IPS-18a (cell line): ENCODE results near the gene CDCA3.

Experiments
- H3K27ac ChIP-seq: one replicate; pipeline ENCODE4 v1.5.1; 2013; ENCODE audit warnings: low read length
- H3K27me3 ChIP-seq: one replicate; pipeline ENCODE4 v1.6.1; 2013; ENCODE audit warnings: mild to moderate bottlenecking, low read length; ENCODE audit not compliant: control insufficient read depth, insufficient read depth
- H3K36me3 ChIP-seq: one replicate; pipeline ENCODE4 v1.6.1; 2013; ENCODE audit warnings: low read depth, low read length; ENCODE audit not compliant: control insufficient read depth
- H3K4me1 ChIP-seq: one replicate; pipeline ENCODE4 v1.6.1; 2013; ENCODE audit warnings: low read depth, low read length; ENCODE audit not compliant: control insufficient read depth
- H3K4me3 ChIP-seq: one replicate; pipeline ENCODE4 v1.5.1; 2013; ENCODE audit warnings: low read length
- H3K9ac ChIP-seq: one replicate; pipeline ENCODE4 v1.6.1; 2013; ENCODE audit warnings: mild to moderate bottlenecking, low read length, moderate library complexity
- H3K9me3 ChIP-seq: one replicate; pipeline ENCODE4 v1.6.1; 2013; ENCODE audit warnings: low read depth, low read length; ENCODE audit not compliant: control insufficient read depth

CDCA3 gene

DNA sequence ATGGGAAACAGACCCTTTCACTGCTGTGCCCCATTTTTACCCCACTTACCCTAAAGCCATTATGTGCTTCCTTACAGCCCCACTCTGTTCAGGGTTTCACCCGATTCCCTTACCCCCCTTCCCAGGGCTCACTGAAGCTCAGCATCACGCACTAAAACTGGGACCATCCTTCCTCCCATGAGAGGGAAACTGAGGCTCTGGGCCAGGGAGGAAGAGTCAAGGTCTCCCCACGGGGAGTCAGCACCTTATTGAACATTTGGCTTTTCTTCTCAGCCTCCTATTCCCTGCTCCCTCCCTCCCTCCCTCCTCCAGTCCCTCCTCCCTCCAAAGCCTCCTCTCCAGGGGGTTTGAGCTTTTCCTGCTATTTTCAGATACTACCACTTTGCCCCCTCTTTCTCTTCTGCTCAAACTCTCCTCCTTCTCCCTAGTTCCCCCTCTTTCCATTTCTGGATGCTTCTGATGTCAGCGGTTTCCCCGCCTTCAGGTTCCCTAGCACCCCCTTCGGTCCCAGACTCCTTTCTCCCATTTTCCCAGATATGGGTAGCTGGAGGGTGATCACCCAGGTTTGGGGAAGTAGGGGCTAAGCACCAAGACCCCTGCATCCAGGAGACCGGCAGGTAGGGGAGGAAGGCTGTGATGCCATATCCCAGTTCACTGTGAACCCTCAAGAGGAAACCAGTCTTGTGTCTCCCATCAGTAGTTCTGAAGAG is 28.5 kb downstream of the CDCA3 start:
- H3K27ac ChIP-seq = no peak overlapping the region
- no peak overlapping the region for H3K9ac ChIP-seq
- H3K9me3 ChIP-seq = no peaks in the 10 kb centered on the region
- peaks cover 32% of the 10 kb centered on the region for H3K4me1 ChIP-seq
- H3K27me3 ChIP-seq = peaks cover 12% of the 10 kb centered on the region
- no peaks in the 10 kb centered on the region for H3K36me3 ChIP-seq
- H3K4me3 ChIP-seq = peak overlapping the region; percentile 52

DNA sequence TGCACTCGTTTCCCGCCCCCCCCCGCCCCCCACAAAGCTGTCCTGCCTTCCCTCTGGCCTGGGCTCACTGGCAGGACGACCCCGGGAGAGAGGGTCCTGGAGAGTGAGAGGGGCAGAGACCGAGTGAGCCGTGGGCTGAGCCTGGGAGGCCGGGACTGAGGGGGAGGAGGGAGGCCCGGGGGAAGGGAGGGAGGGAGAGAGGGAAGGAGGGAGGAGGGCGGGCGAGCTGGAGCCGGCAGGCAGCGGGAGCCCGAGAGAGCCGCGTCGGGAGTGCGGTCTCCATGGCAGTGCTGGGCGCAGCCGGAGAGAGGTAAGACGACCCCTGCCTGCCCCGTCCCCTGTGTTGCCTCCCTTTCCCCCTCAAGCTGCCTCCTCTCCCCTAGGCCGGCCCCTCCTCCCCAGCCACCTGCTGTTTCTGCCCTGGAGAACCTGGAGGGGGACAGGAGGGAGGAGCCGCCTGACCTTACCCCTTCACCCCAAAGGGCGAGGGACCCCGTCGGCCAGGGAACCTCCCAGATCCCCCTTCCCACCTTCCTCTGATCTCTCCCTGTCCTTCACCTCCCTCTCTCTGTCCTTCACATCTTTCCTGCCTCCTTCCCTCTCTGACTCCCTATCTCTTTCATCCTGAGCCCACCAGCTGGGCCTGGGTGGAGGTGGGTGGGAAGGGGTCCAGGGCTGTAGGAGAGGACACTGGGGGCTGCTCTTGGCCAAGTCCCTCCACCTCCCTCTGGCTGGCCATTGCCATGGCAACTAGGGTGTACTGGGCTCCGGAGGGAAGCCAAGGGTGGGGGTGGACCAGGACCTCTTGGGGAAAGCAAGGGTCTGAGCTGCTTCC is 29.3 kb downstream of the CDCA3 start, which contains the start of gene GPR162:
TSS of gene GPR162 (plus strand) at position 231 of the 835 bp plus-strand sequence. CDS start 2,078 bp downstream, outside the sequence.
- Histone ChIP-seq H3K9ac (peak within 1 kb of the TSS; percentile 35), H3K27ac (no peak within 1 kb of the TSS), H3K4me3 (peak within 1 kb of the TSS; percentile 52), H3K36me3 (no peaks in the 10 kb centered on the region), H3K4me1 (peaks cover 26% of the 10 kb centered on the region), H3K27me3 (peaks cover 12% of the 10 kb centered on the region), H3K9me3 (no peaks in the 10 kb centered on the region)

DNA sequence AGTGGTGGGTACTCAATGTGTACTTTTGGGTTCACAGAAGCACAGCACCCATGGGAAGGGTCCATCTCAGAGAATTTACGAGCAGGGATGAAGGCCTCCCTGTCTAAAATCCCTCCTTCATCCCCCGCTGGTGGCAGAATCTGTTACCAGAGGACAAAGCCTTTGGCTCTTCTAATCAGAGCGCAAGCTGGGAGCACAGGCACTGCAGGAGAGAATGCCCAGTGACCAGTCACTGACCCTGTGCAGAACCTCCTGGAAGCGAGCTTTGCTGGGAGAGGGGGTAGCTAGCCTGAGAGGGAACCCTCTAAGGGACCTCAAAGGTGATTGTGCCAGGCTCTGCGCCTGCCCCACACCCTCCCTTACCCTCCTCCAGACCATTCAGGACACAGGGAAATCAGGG is 30.9 kb downstream of the CDCA3 start:
- no peak overlapping the region for H3K4me3 ChIP-seq
- no peak overlapping the region for H3K9ac ChIP-seq
- no peaks in the 10 kb centered on the region for H3K36me3 ChIP-seq
- peaks cover 26% of the 10 kb centered on the region for H3K4me1 ChIP-seq
- H3K27ac ChIP-seq = no peak overlapping the region
- no peaks in the 10 kb centered on the region for H3K9me3 ChIP-seq
- H3K27me3 ChIP-seq = peaks cover 9% of the 10 kb centered on the region

DNA sequence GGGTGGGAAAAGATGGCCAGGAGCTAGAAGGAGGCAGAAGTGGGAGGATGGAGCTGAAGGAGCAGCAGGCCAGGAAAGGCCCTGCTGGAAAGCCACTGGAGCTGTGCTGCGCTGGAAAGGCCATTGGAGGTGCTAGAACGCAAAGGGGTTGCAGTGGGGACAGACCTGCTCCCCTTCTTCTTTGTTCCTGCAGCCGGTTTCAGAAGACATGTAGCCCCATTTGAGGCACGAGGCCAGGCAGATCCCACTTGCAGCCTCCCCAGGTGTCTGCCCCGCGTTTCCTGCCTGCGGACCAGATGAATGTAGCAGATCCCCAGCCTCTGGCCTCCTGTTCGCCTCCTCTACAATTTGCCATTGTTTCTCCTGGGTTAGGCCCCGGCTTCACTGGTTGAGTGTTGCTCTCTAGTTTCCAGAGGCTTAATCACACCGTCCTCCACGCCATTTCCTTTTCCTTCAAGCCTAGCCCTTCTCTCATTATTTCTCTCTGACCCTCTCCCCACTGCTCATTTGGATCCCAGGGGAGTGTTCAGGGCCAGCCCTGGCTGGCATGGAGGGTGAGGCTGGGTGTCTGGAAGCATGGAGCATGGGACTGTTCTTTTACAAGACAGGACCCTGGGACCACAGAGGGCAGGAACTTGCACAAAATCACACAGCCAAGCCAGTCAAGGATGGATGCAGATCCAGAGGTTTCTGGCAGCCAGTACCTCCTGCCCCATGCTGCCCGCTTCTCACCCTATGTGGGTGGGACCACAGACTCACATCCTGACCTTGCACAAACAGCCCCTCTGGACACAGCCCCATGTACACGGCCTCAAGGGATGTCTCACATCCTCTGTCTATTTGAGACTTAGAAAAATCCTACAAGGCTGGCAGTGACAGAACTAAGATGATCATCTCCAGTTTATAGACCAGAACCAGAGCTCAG is 31.7 kb downstream of the CDCA3 start:
- peaks cover 26% of the 10 kb centered on the region for H3K4me1 ChIP-seq
- no peaks in the 10 kb centered on the region for H3K9me3 ChIP-seq
- peaks cover under 1% of the 10 kb centered on the region for H3K27me3 ChIP-seq
- H3K27ac ChIP-seq = no peak overlapping the region
- H3K36me3 ChIP-seq = no peaks in the 10 kb centered on the region
- no peak overlapping the region for H3K4me3 ChIP-seq
- no peak overlapping the region for H3K9ac ChIP-seq

DNA sequence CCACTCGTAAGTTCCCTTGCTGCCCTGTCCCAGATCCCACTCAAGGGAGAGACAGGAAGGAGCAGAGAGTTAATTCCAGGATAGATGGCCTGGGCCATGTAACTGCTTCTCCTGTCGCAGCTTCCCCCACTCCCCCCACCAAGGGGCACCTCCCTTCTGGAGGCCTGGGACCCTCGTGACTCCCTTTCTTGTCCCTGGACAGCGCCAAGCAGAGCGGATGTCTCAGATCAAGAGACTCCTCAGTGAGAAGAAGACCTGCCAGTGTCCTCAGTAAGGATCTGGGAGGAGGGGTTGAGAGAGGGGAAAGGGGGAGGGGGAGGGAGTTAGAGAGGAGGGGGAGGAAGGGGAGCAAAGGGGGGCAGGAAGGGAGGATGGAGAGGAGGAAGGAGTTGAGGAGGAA is 32.4 kb downstream of the CDCA3 start:
- no peak overlapping the region for H3K27ac ChIP-seq

DNA sequence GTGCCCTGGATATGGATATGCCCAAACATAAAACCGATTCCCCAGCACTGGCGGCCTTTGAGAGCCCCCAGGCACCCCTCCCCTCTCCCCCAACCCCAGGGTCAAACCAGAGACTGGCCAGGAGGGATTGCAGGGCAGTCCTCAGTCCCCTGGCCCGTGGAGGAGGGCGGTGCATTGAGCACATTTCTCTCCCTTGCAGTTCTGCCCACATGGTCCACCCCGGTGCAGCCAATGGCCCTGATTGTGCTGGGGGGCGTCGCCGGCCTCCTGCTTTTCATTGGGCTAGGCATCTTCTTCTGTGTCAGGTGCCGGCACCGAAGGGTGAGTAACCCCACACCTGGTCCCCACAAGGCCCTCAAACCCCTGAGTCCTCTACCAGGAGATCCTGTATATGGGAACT is 32.9 kb downstream of the CDCA3 start:
- H3K27me3 ChIP-seq = no peaks in the 10 kb centered on the region
- H3K36me3 ChIP-seq = no peaks in the 10 kb centered on the region
- peak overlapping the region; percentile 28 for H3K4me3 ChIP-seq
- H3K4me1 ChIP-seq = peaks cover 26% of the 10 kb centered on the region
- H3K27ac ChIP-seq = no peak overlapping the region
- H3K9ac ChIP-seq = no peak overlapping the region
- no peaks in the 10 kb centered on the region for H3K9me3 ChIP-seq

More for the DNA sequence above, 32.4 kb downstream of the CDCA3 start:
- Histone ChIP-seq H3K27me3 (no peaks in the 10 kb centered on the region), H3K4me3 (peak overlapping the region; percentile 28), H3K9ac (no peak overlapping the region), H3K36me3 (no peaks in the 10 kb centered on the region), H3K4me1 (peaks cover 26% of the 10 kb centered on the region), H3K9me3 (no peaks in the 10 kb centered on the region)

DNA sequence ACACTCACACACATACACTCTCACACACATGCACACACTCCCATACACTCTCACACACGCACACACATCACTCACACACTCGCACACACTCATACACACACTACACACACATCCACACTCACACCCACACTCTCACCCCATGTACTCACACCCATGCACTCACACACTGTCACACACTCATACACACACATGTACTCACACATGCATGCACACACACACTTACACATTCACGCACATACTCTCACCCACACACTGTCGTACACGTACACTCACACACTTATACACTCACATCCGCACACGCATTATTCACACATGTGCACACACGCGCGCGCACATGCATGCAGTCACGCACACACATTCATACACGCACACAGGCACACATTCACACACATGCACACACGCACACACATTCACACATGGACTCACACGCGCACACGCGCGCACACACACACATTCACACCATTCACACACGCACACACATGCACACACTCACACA is 33.4 kb downstream of the CDCA3 start:
- no peaks in the 10 kb centered on the region for H3K27me3 ChIP-seq
- H3K9me3 ChIP-seq = no peaks in the 10 kb centered on the region
- no peaks in the 10 kb centered on the region for H3K36me3 ChIP-seq
- no peak overlapping the region for H3K4me3 ChIP-seq
- no peak overlapping the region for H3K9ac ChIP-seq
- no peak overlapping the region for H3K27ac ChIP-seq
- H3K4me1 ChIP-seq = peaks cover 26% of the 10 kb centered on the region

DNA sequence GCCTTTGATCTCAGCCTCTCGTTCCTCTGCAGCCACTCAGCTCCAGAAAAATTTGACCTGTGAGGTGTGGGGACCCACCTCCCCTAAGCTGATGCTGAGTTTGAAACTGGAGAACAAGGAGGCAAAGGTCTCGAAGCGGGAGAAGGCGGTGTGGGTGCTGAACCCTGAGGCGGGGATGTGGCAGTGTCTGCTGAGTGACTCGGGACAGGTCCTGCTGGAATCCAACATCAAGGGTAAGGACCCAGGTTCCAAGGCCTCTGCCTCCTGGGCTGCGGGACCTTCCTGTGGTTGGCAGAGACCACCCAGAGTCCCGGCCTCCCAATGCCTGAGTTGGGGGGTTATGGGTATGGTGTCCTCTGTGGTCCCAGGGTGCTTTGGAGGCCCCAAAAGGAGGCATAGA is 34.0 kb downstream of the CDCA3 start:
- H3K27ac ChIP-seq = no peak overlapping the region

DNA sequence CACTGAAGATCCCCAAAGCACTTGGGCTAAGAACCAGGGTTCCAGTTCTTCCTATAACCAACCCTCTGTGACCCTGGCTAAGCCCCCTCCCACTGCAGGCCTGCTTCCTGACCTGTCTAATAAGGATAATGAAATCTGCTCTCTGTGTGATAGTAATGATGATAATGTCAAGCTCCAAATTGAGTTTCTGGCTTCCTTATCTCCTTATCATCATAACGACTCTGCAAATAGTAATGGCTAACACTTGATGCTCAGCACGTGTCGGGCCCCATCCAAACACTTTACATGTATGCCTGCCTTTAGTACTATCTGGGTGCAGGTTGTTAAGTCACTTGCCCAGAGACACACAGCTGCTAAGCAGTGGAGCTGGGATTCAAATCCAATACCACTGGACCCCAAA is 34.5 kb downstream of the CDCA3 start:
- Histone ChIP-seq H3K4me3 (no peak overlapping the region), H3K4me1 (peaks cover 22% of the 10 kb centered on the region), H3K36me3 (no peaks in the 10 kb centered on the region), H3K27me3 (no peaks in the 10 kb centered on the region), H3K27ac (no peak overlapping the region), H3K9me3 (no peaks in the 10 kb centered on the region), H3K9ac (no peak overlapping the region)

More for the DNA sequence above, 34.0 kb downstream of the CDCA3 start:
- Histone ChIP-seq H3K27me3 (no peaks in the 10 kb centered on the region), H3K9me3 (no peaks in the 10 kb centered on the region), H3K4me1 (peaks cover 23% of the 10 kb centered on the region), H3K4me3 (no peak overlapping the region), H3K9ac (no peak overlapping the region), H3K36me3 (no peaks in the 10 kb centered on the region)

DNA sequence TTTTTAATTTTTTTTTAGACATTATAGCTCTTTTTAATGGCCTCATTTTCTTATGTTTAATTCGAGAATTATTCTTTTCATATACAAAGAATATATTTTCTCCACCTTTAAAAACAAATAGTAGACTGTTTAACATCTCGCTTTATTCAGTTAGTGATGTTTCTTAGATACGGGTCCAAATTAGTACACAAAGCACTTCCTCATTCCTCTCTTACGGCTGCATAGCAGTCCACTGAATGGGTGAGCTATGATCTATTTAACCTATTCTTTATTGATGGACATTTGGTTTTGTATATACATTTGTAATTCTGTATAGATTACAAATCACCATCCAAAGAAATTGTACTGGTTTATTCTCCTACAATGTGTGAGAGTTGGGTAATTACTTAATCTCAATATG is 37.7 kb downstream of the CDCA3 start:
- H3K4me1 ChIP-seq = peaks cover 16% of the 10 kb centered on the region
- H3K4me3 ChIP-seq = no peak overlapping the region
- H3K9ac ChIP-seq = no peak overlapping the region
- no peaks in the 10 kb centered on the region for H3K27me3 ChIP-seq
- H3K27ac ChIP-seq = no peak overlapping the region
- H3K36me3 ChIP-seq = no peaks in the 10 kb centered on the region
- no peaks in the 10 kb centered on the region for H3K9me3 ChIP-seq

DNA sequence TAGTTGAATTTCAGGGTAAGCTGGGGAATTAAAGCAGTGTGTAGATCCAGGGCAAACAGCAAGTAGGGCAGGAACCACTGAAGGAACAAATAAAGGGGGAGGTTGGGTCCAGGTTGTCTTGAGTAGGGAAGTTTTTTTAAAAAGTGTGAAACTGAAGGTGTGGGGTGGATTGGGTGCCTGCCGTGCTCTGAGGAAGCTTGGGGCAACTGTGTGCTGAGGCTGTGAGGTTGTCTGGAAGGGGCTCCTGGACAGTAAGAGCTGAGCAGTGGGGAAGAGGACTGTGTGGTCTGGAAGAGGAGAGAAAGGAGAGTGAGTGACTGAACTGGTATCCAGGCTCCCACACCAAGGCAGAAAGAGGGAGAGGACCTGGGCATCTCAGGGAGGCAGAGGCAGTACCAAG is 40.3 kb downstream of the CDCA3 start:
- no peak overlapping the region for H3K4me3 ChIP-seq
- no peaks in the 10 kb centered on the region for H3K36me3 ChIP-seq
- H3K27ac ChIP-seq = no peak overlapping the region
- peaks cover 9% of the 10 kb centered on the region for H3K4me1 ChIP-seq
- H3K9me3 ChIP-seq = no peaks in the 10 kb centered on the region
- no peaks in the 10 kb centered on the region for H3K27me3 ChIP-seq
- H3K9ac ChIP-seq = no peak overlapping the region
